ENCODE results near the gene TEKTIP1.

TEKTIP1 gene

DNA sequence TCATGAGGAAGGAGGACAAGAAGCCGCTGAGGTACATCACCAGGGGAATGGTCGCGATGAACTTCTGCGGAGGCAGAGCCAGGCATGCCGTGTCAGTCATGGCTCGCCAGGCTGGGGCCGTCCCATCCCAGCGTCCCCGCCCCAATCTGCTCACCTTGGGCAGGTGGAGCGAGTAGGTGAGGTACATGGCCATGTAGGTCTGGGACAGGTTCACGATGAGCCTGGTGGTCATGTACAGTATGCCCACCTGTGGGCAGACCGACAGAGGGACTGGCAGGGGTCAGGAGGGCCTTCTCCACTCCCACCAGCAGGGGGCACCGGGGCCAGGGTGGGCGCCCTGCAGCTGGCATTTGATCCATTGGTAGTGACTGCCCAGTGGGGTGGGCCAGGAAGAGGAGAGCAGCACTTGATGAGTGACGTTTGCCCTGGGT, 8.3 kb downstream of the TEKTIP1 start:
- Histone ChIP-seq H4K20me1 (ENCODE audit: insufficient read depth, low read length, poor library complexity, severe bottlenecking) (no peaks in the 10 kb centered on the region), H3K4me3 (ENCODE audit: low read length, poor library complexity, severe bottlenecking) (no peak overlapping the region), H3K79me2 (ENCODE audit: insufficient read depth, low read length) (no peaks in the 10 kb centered on the region), H2AFZ (ENCODE audit: low read length) (no peak overlapping the region), H3K36me3 (ENCODE audit: insufficient read depth, low read length) (peaks cover 3% of the 10 kb centered on the region; the same call in 1 of the 2 replicates), H3K4me2 (ENCODE audit: low read depth, low read length, poor library complexity, severe bottlenecking) (no peak overlapping the region), H3F3A (ENCODE audit: low read depth) (no peaks in the 10 kb centered on the region), H3K9ac (ENCODE audit: low read depth, low read length, poor library complexity, severe bottlenecking) (no peak overlapping the region), H3K9me3 (ENCODE audit: insufficient read depth, low read depth, low read length) (no peaks in the 10 kb centered on the region), H3K4me1 (ENCODE audit: insufficient read depth, low read length, poor library complexity, severe bottlenecking) (no peaks in the 10 kb centered on the region), H3K9me2 (replicated peaks; ENCODE audit: low read depth, low read length) (no peaks in the 10 kb centered on the region), H3K27me3 (ENCODE audit: insufficient read depth, low read length, poor library complexity, severe bottlenecking) (no peaks in the 10 kb centered on the region)
- TF ChIP-seq EZH2phosphoT487 (IDR thresholded peaks at IDR 0.05; ENCODE audit: borderline replicate concordance): no peak
- TF ChIP-seq, protein P1, sequence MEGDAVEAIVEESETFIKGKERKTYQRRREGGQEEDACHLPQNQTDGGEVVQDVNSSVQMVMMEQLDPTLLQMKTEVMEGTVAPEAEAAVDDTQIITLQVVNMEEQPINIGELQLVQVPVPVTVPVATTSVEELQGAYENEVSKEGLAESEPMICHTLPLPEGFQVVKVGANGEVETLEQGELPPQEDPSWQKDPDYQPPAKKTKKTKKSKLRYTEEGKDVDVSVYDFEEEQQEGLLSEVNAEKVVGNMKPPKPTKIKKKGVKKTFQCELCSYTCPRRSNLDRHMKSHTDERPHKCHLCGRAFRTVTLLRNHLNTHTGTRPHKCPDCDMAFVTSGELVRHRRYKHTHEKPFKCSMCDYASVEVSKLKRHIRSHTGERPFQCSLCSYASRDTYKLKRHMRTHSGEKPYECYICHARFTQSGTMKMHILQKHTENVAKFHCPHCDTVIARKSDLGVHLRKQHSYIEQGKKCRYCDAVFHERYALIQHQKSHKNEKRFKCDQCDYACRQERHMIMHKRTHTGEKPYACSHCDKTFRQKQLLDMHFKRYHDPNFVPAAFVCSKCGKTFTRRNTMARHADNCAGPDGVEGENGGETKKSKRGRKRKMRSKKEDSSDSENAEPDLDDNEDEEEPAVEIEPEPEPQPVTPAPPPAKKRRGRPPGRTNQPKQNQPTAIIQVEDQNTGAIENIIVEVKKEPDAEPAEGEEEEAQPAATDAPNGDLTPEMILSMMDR (conservative IDR thresholded peaks at IDR 0.05; ENCODE audit: low read length): peak; percentile 55

- Histone ChIP-seq H3K36me3 (ENCODE audit: insufficient read depth, low read length) (peaks cover 3% of the 10 kb centered on the region; the same call in 1 of the 2 replicates), H3K4me1 (ENCODE audit: insufficient read depth, low read length, poor library complexity, severe bottlenecking) (no peaks in the 10 kb centered on the region), H3K79me2 (ENCODE audit: insufficient read depth, low read length) (peaks cover 4% of the 10 kb centered on the region; the same call in 1 of the 2 replicates), H4K20me1 (ENCODE audit: insufficient read depth, low read length, poor library complexity, severe bottlenecking) (no peaks in the 10 kb centered on the region), H3K4me3 (ENCODE audit: low read length, poor library complexity, severe bottlenecking) (no peak overlapping the region), H3K27me3 (ENCODE audit: insufficient read depth, low read length, poor library complexity, severe bottlenecking) (no peaks in the 10 kb centered on the region), H3K9ac (ENCODE audit: low read depth, low read length, poor library complexity, severe bottlenecking) (no peak overlapping the region), H3K9me2 (replicated peaks; ENCODE audit: low read depth, low read length) (no peaks in the 10 kb centered on the region), H3F3A (ENCODE audit: low read depth) (no peaks in the 10 kb centered on the region), H2AFZ (ENCODE audit: low read length) (no peak overlapping the region), H3K4me2 (ENCODE audit: low read depth, low read length, poor library complexity, severe bottlenecking) (no peak overlapping the region), H3K9me3 (ENCODE audit: insufficient read depth, low read depth, low read length) (no peaks in the 10 kb centered on the region)
- no peak for TF ChIP-seq EZH2phosphoT487 (IDR thresholded peaks at IDR 0.05; ENCODE audit: borderline replicate concordance)
- TF ChIP-seq, protein P1 (conservative IDR thresholded peaks at IDR 0.05; ENCODE audit: low read length): no peak
Observed at GRCh38 chr19:3547767-3548282, 8.9 kb downstream of the TEKTIP1 start.

- Histone ChIP-seq H3K36me3 (ENCODE audit: insufficient read depth, low read length) (peaks cover 3% of the 10 kb centered on the region; the same call in 1 of the 2 replicates), H3K4me2 (ENCODE audit: low read depth, low read length, poor library complexity, severe bottlenecking) (no peak overlapping the region), H3K9me3 (ENCODE audit: insufficient read depth, low read depth, low read length) (no peaks in the 10 kb centered on the region), H3K4me1 (ENCODE audit: insufficient read depth, low read length, poor library complexity, severe bottlenecking) (no peaks in the 10 kb centered on the region), H3K79me2 (ENCODE audit: insufficient read depth, low read length) (peaks cover 7% of the 10 kb centered on the region; the same call in 1 of the 2 replicates), H3K9me2 (replicated peaks; ENCODE audit: low read depth, low read length) (no peaks in the 10 kb centered on the region), H4K20me1 (ENCODE audit: insufficient read depth, low read length, poor library complexity, severe bottlenecking) (no peaks in the 10 kb centered on the region), H3K4me3 (ENCODE audit: low read length, poor library complexity, severe bottlenecking) (no peak overlapping the region), H3K27me3 (ENCODE audit: insufficient read depth, low read length, poor library complexity, severe bottlenecking) (no peaks in the 10 kb centered on the region), H2AFZ (ENCODE audit: low read length) (no peak overlapping the region), H3F3A (ENCODE audit: low read depth) (no peaks in the 10 kb centered on the region), H3K9ac (ENCODE audit: low read depth, low read length, poor library complexity, severe bottlenecking) (no peak overlapping the region)
- TF ChIP-seq, protein P1 (conservative IDR thresholded peaks at IDR 0.05; ENCODE audit: low read length): no peak
Observed at GRCh38 chr19:3548606-3549005, 9.6 kb downstream of the TEKTIP1 start.
